B cell (primary cell): ENCODE results near the gene EPB41L3. TPM values are rescaled to one million over a fixed set of nuclear protein-coding genes. Genes with fewer than 3 reads are reported as not detected.

ENCODE experiments used
- ATAC-seq: fragments of 200-7000 bp; cut with Tn5 transposase; one replicate; pipeline ENCODE4 v1.10.0; 2021; ENCODE audit warnings: low read depth, mild to moderate bottlenecking, moderate number of reproducible peaks, moderate library complexity
- CTCF ChIA-PET: fragments of 350-600 bp; sonication (Branson Sonifier 250); formaldehyde crosslinking; loops from one replicate; lab custom pipeline; 2021; ENCODE audit warnings: antibody characterized with exemption, inconsistent platforms; lab: Charles Lee
- POLR2A ChIA-PET: fragments of 350-600 bp; sonication (Branson Sonifier 250); formaldehyde crosslinking; loops from one replicate; lab custom pipeline; 2021; ENCODE audit warnings: antibody characterized with exemption; lab: Charles Lee
- DNase-seq: peaks from one replicate; pipeline ENCODE4 v3.0.0; 2013
- H2AFZ ChIP-seq: 2 replicates; pipeline ENCODE4 v1.6.1; 2012; ENCODE audit warnings: mild to moderate bottlenecking, low read depth, low read length; ENCODE audit not compliant: insufficient read depth, poor library complexity, severe bottlenecking
- H3K27ac ChIP-seq, 2 donors: 1 replicate in 1 of 2; 2 replicates in 1 of 2; pipeline ENCODE4 v1.5.1; 2012 to 2013; ENCODE audit warnings: low read length in 2 of 2, mild to moderate bottlenecking in 2 of 2, moderate library complexity in 1 of 2
- H3K27me3 ChIP-seq, 4 experiments: fragments of 200-600 bp in 1 of 4; sonication (generic) in 1 of 4; replicated peaks in 1 of 4; 1 replicate in 2 of 4; 2 replicates in 2 of 4; pipeline versions ENCODE4 v1.6.1 to v1.7.0; 2013 to 2016; ENCODE audit warnings: low read length in 3 of 4, mild to moderate bottlenecking in 2 of 4, mixed read lengths in 1 of 4, moderate library complexity in 1 of 4; ENCODE audit not compliant: insufficient read depth in 4 of 4, control insufficient read depth in 3 of 4; ENCODE audit errors: control extremely low read depth in 1 of 4
- H3K36me3 ChIP-seq, 2 experiments: replicated peaks in 1 of 2; 1 replicate in 1 of 2; 2 replicates in 1 of 2; pipeline versions ENCODE4 v1.6.1 to v1.7.1; 2013; ENCODE audit warnings: low read length in 1 of 2; ENCODE audit not compliant: insufficient read depth in 2 of 2, control insufficient read depth in 1 of 2; ENCODE audit errors: control extremely low read depth in 1 of 2, extremely low read depth in 1 of 2
- H3K4me1 ChIP-seq, 2 donors: fragments of 200-600 bp in 1 of 2; sonication (generic) in 1 of 2; 1 replicate in 1 of 2; 2 replicates in 1 of 2; pipeline versions ENCODE4 v1.5.1 to v1.6.1; 2013 to 2017; ENCODE audit warnings: low read length in 2 of 2; ENCODE audit not compliant: control insufficient read depth in 2 of 2, insufficient read depth in 2 of 2
- H3K4me2 ChIP-seq: replicated peaks from 2 replicates; pipeline ENCODE3; 2012; ENCODE audit warnings: mild to moderate bottlenecking, low read depth, low read length; ENCODE audit not compliant: poor library complexity, severe bottlenecking
- H3K4me3 ChIP-seq, 5 experiments: fragments of 200-600 bp in 1 of 5; sonication (generic) in 1 of 5; 1 replicate in 3 of 5; 2 replicates in 2 of 5; pipeline versions ENCODE4 v1.5.1 to v1.7.0; 2011 to 2016; ENCODE audit warnings: low read length in 4 of 5, mild to moderate bottlenecking in 4 of 5, low read depth in 2 of 5, control low read depth in 1 of 5, moderate library complexity in 1 of 5; ENCODE audit not compliant: insufficient read depth in 1 of 5; ENCODE audit errors: control extremely low read depth in 1 of 5, extremely low read depth in 1 of 5
- H3K79me2 ChIP-seq: fragments of 200-600 bp; sonication (generic); one replicate; pipeline ENCODE4 v1.6.0; 2016; ENCODE audit warnings: low read length; ENCODE audit not compliant: control insufficient read depth, insufficient read depth
- H3K9ac ChIP-seq: fragments of 200-600 bp; sonication (generic); 2 replicates; pipeline ENCODE4 v1.6.1; 2017; ENCODE audit warnings: mild to moderate bottlenecking, low read length, moderate library complexity
- H3K9me3 ChIP-seq, 3 donors: one replicate each; pipeline versions ENCODE4 v1.6.1 to v1.7.1; 2013; ENCODE audit warnings: low read length in 2 of 3; ENCODE audit not compliant: control insufficient read depth in 2 of 3, insufficient read depth in 1 of 3; ENCODE audit errors: control extremely low read depth in 1 of 3
- H4K20me1 ChIP-seq: 2 replicates; pipeline ENCODE4 v1.6.0; 2012; ENCODE audit warnings: mild to moderate bottlenecking, low read length; ENCODE audit not compliant: insufficient read depth, control insufficient read depth, poor library complexity, severe bottlenecking
- H3K27ac Mint-ChIP-seq: one replicate; pipeline ENCODE4 v1.8.0; 2021; ENCODE audit warnings: mixed read lengths
- H3K27me3 Mint-ChIP-seq: one replicate; pipeline ENCODE4 v1.8.0; 2021; ENCODE audit warnings: mixed read lengths
- H3K4me1 Mint-ChIP-seq: one replicate; pipeline ENCODE4 v1.8.0; 2021; ENCODE audit warnings: mixed read lengths
- H3K4me3 Mint-ChIP-seq: one replicate; pipeline ENCODE4 v1.8.0; 2021; ENCODE audit warnings: mixed read lengths
- H3K9me3 Mint-ChIP-seq: one replicate; pipeline ENCODE4 v1.8.0; 2022; ENCODE audit warnings: mixed read lengths; ENCODE audit not compliant: insufficient read depth
- CTCF ChIP-seq: fragments of 200-600 bp; IDR thresholded peaks from one replicate; pipeline ENCODE4 v1.8.0; 2022; ENCODE audit warnings: antibody characterized with exemption, mild to moderate bottlenecking
- EZH2 ChIP-seq: IDR thresholded peaks from 2 replicates; pipeline ENCODE4 v1.6.1; 2012; ENCODE audit warnings: borderline replicate concordance, low read depth, mild to moderate bottlenecking, moderate library complexity, low read length; ENCODE audit not compliant: insufficient read depth, poor library complexity, severe bottlenecking
- WGBS: methylation state at CpG from one replicate; pipeline ENCODE4 v1.1.5; 2013; ENCODE audit warnings: missing lambda C conversion rate; ENCODE audit not compliant: insufficient coverage; 5-methylcytosine and 5-hydroxymethylcytosine counted together
- intact Hi-C: fragments of 100-400 bp; cut with micrococcal nuclease; formaldehyde crosslinking; loops from one replicate; pipeline ENCODE4 v1.10.0; 2022
- polyA plus RNA-seq: library from polyadenylated mRNA; depleted of rRNA; stranded (reverse); fragments of >200 nt; gene quantifications from 2 replicates; pipeline ENCODE4 v1.2.3, GENCODE V29; 2012
- total RNA-seq, 2 donors: library from RNA; stranded (reverse); fragments of 120-200 nt in 1 of 2; gene quantifications; 1 replicate in 1 of 2; 2 replicates in 1 of 2; pipeline versions ENCODE4 v1.2.3 to v1.2.4, GENCODE V29; 2013 to 2022

EPB41L3 gene
- total and polyA plus RNA-seq, 2 donors (not counting 1 experiment from before 2014, with no cell fraction given), result 0.57 to 0.58 TPM

- DNase-seq, result no peak
- H3K36me3 ChIP-seq, result no peaks in the 10 kb centered on the region
- Mint-ChIP-seq H3K27ac (no peak overlapping the region), H3K4me1 (no peaks in the 10 kb centered on the region), H3K9me3 (peaks cover 3% of the 10 kb centered on the region), H3K27me3 (peaks cover 7% of the 10 kb centered on the region), H3K4me3 (no peak overlapping the region)
- ChIA-PET POLR2A (no interaction called here), CTCF (no interaction called here)
- no peak overlapping the region for H2AFZ ChIP-seq
- H3K9ac ChIP-seq, result no peak overlapping the region
- H3K4me1 ChIP-seq, result no peaks in the 10 kb centered on the region
- H3K79me2 ChIP-seq, result no peaks in the 10 kb centered on the region
- ATAC-seq, result no peak
- no peak overlapping the region for H3K4me3 ChIP-seq
- intact Hi-C loops, result no loop called here
- no peak overlapping the region for H3K27ac ChIP-seq
- H3K9me3 ChIP-seq, result peaks cover 0 to 7% (median 1%) of the 10 kb centered on the region in 3 donors
- TF ChIP-seq EZH2, result no peak
- no peak for TF ChIP-seq CTCF
- H3K4me2 ChIP-seq, result no peak overlapping the region
- WGBS, result no CpG with 5 or more reads among the region's 2 CpGs
- no peaks in the 10 kb centered on the region for H3K27me3 ChIP-seq
- H4K20me1 ChIP-seq, result no peaks in the 10 kb centered on the region
These were observed 59.3 kb downstream of the EPB41L3 start for GRCh38 chr18:5484526-5484925.

GRCh38 chr18:5481621-5482020, 62.2 kb downstream of the EPB41L3 start:
- no peak for ATAC-seq
- H3K4me3 ChIP-seq, result no peak overlapping the region
- H3K9me3 Mint-ChIP-seq, result no peaks in the 10 kb centered on the region
- H3K79me2 ChIP-seq, result no peaks in the 10 kb centered on the region
- H3K27ac ChIP-seq, result no peak overlapping the region
- H3K27ac Mint-ChIP-seq, result no peak overlapping the region
- peaks cover 11% of the 10 kb centered on the region for H3K27me3 Mint-ChIP-seq
- no peaks in the 10 kb centered on the region for H4K20me1 ChIP-seq
- H3K36me3 ChIP-seq, result no peaks in the 10 kb centered on the region
- CTCF ChIA-PET, result no interaction called here
- 100% methylated on average over 5 of the region's 5 CpGs for WGBS
- TF ChIP-seq CTCF (no peak), EZH2 (no peak)
- no peak overlapping the region for H3K9ac ChIP-seq
- intact Hi-C loops, result no loop called here
- POLR2A ChIA-PET, result no interaction called here
- no peak overlapping the region for H3K4me2 ChIP-seq
- DNase-seq, result no peak
- H3K4me1 Mint-ChIP-seq, result no peaks in the 10 kb centered on the region
- no peak overlapping the region for H2AFZ ChIP-seq
- H3K27me3 ChIP-seq, result no peaks in the 10 kb centered on the region
- H3K9me3 ChIP-seq, result peaks cover 0 to 5% (median 1%) of the 10 kb centered on the region in 3 donors
- no peaks in the 10 kb centered on the region for H3K4me1 ChIP-seq
- H3K4me3 Mint-ChIP-seq, result no peak overlapping the region
